Measurements from ENCODE around the gene OXA1L. TPM values are rescaled to one million over a fixed set of nuclear protein-coding genes. Genes with fewer than 3 reads are reported as not detected.
"Not testable (repeated sequence)": the region's sequence is repeated elsewhere in the genome, so short reads cannot be mapped to it uniquely, and the experiment has no call there.

OXA1L gene
- total RNA-seq, 1 donor from 2014 or later, result 190 TPM

- H3K27ac Mint-ChIP-seq, result no peak overlapping the region
- peaks cover 2% of the 10 kb centered on the region for H3K27me3 Mint-ChIP-seq
- intact Hi-C loops (cut with micrococcal nuclease), result no loop called here
- ATAC-seq (ENCODE audit: low read depth) (no peak), DNase-seq (no peak)
- ChIA-PET CTCF (no interaction called here), POLR2A (no interaction called here)
- H3K36me3 Mint-ChIP-seq (ENCODE audit: low read depth), result no peaks in the 10 kb centered on the region
- no peak overlapping the region for H3K4me3 Mint-ChIP-seq
- H3K9me3 Mint-ChIP-seq, result no peaks in the 10 kb centered on the region
- no peaks in the 10 kb centered on the region for H3K4me1 Mint-ChIP-seq
- TF ChIP-seq, protein P1, sequence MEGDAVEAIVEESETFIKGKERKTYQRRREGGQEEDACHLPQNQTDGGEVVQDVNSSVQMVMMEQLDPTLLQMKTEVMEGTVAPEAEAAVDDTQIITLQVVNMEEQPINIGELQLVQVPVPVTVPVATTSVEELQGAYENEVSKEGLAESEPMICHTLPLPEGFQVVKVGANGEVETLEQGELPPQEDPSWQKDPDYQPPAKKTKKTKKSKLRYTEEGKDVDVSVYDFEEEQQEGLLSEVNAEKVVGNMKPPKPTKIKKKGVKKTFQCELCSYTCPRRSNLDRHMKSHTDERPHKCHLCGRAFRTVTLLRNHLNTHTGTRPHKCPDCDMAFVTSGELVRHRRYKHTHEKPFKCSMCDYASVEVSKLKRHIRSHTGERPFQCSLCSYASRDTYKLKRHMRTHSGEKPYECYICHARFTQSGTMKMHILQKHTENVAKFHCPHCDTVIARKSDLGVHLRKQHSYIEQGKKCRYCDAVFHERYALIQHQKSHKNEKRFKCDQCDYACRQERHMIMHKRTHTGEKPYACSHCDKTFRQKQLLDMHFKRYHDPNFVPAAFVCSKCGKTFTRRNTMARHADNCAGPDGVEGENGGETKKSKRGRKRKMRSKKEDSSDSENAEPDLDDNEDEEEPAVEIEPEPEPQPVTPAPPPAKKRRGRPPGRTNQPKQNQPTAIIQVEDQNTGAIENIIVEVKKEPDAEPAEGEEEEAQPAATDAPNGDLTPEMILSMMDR (IDR thresholded peaks at IDR 0.05), result no peak
These were observed 40.5 kb upstream of the OXA1L start for GRCh38 chr14:22726012-22726411.

DNA sequence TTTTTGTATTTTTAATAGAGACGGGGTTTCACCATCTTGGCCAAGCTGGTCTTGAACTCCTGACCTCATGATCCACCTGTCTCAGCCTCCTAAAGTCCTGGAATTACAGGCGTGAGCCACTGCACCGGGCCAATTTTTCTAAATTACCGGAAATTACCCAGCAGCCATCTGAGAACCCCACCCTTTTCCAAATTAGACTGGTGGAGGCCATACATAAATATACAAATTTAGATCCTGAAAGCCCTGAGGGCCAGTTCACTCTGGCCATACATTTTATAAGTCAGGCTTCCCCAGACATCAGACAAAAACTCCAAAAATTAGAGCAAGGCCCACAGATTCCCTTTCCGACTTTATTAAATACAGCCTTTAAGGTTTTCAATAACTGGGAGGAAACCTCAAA, 34.4 kb upstream of the OXA1L start:
- H3K36me3 Mint-ChIP-seq (ENCODE audit: low read depth), result not testable (repeated sequence)

DNA sequence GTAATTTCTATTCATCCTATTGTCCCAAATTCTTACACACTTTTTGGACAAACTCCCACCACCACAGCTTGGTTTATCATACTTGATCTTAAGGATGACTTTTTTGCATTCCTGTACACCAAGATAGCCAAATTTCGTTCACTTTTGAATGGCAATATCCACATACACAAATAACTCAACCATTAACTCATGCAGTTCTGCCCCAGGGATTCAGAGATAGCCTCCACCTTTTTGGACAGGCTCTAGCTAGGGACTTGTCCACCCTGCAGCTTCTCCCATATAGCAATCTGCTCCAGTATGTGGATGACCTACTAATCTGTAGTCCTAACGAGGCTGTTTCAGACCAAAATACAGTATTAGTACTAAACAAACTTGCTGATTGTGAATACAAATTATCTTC, 32.7 kb upstream of the OXA1L start:
- H3K9me3 Mint-ChIP-seq, result no peaks in the 10 kb centered on the region
- peaks cover 4% of the 10 kb centered on the region for H3K4me1 Mint-ChIP-seq
- POLR2A ChIA-PET, result no interaction called here
- DNase-seq (no peak), ATAC-seq (ENCODE audit: low read depth) (no peak)
- peaks cover 4% of the 10 kb centered on the region for H3K27me3 Mint-ChIP-seq
- H3K4me3 Mint-ChIP-seq, result no peak overlapping the region
- CTCF ChIA-PET, result no interaction called here
- intact Hi-C loops (cut with micrococcal nuclease), result no loop called here
- no peak overlapping the region for H3K27ac Mint-ChIP-seq
- H3K36me3 Mint-ChIP-seq (ENCODE audit: low read depth), result no peaks in the 10 kb centered on the region
- TF ChIP-seq, protein P1 (IDR thresholded peaks at IDR 0.05), result no peak

More for the DNA sequence above, 34.4 kb upstream of the OXA1L start:
- H3K4me3 Mint-ChIP-seq; H3K27me3 Mint-ChIP-seq; H3K4me1 Mint-ChIP-seq; intact Hi-C loops (cut with micrococcal nuclease); CTCF ChIA-PET; H3K9me3 Mint-ChIP-seq; ATAC-seq (ENCODE audit: low read depth); H3K27ac Mint-ChIP-seq; DNase-seq: not testable (repeated sequence)
- POLR2A ChIA-PET, result interaction anchor here (0.6 kb wide), 1 partner anchor 19 kb away, joined by 3 read pairs; no protein-coding TSS in a partner anchor

DNA sequence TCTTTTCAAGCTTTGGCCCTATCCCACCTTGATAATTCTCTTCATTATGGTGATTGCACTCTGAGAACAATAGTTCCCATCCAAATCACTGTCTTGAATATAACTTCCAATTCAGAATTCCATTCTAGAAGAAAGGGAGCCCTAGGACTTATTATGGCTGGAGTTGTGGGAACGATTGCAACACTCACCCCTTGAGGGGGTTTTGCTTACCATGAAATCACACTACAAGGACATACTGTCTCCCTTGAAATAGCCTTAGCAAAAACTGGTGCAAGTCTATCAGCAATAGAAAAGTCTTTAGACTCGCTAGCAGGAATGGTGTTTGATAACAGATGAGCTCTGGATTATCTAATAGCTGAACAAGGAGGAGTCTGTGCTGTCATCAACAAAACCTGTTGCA, 31.4 kb upstream of the OXA1L start:
- Mint-ChIP-seq H3K9me3 (no peaks in the 10 kb centered on the region), H3K27ac (no peak overlapping the region), H3K27me3 (peaks cover 4% of the 10 kb centered on the region), H3K36me3 (ENCODE audit: low read depth) (no peaks in the 10 kb centered on the region), H3K4me3 (no peak overlapping the region), H3K4me1 (peaks cover 4% of the 10 kb centered on the region)
- intact Hi-C loops (cut with micrococcal nuclease), result no loop called here
- POLR2A ChIA-PET, result no interaction called here
- TF ChIP-seq, protein P1 (IDR thresholded peaks at IDR 0.05), result no peak
- CTCF ChIA-PET, result no interaction called here
- ATAC-seq (ENCODE audit: low read depth), result no peak
- DNase-seq, result no peak

- H3K4me3 Mint-ChIP-seq; CTCF ChIA-PET; H3K4me1 Mint-ChIP-seq; H3K9me3 Mint-ChIP-seq; intact Hi-C loops (cut with micrococcal nuclease); H3K27ac Mint-ChIP-seq; H3K27me3 Mint-ChIP-seq; DNase-seq; H3K36me3 Mint-ChIP-seq (ENCODE audit: low read depth); ATAC-seq (ENCODE audit: low read depth): not testable (repeated sequence)
- POLR2A ChIA-PET, result interaction anchor here (0.7 kb wide), 2 partner anchors 13 to 295 kb away, joined by 3 to 13 read pairs; no protein-coding TSS in a partner anchor
These were observed 30.1 kb upstream of the OXA1L start for GRCh38 chr14:22736384-22736783.

- H3K36me3 Mint-ChIP-seq (ENCODE audit: low read depth), result no peaks in the 10 kb centered on the region
- TF ChIP-seq, protein P1 (IDR thresholded peaks at IDR 0.05), result no peak
- CTCF ChIA-PET, result no interaction called here
- intact Hi-C loops (cut with micrococcal nuclease), result no loop called here
- H3K27ac Mint-ChIP-seq, result no peak overlapping the region
- no peaks in the 10 kb centered on the region for H3K27me3 Mint-ChIP-seq
- peak; percentile 57 for ATAC-seq (ENCODE audit: low read depth)
- POLR2A ChIA-PET, result interaction anchor here (0.7 kb wide), 1 partner anchor 12 kb away, joined by 3 read pairs; no protein-coding TSS in a partner anchor
- DNase-seq, result no peak
- H3K4me3 Mint-ChIP-seq, result no peak overlapping the region
- H3K9me3 Mint-ChIP-seq, result no peaks in the 10 kb centered on the region
- H3K4me1 Mint-ChIP-seq, result peaks cover 4% of the 10 kb centered on the region
These were observed 29.4 kb upstream of the OXA1L start for GRCh38 chr14:22737052-22737451.
